H1 (cell line): Measurements from ENCODE around the gene PLK4. TPM values are rescaled to one million over a fixed set of nuclear protein-coding genes. Genes with fewer than 3 reads are reported as not detected.

Experiments
- ATF2 ChIP-seq: IDR thresholded peaks from 2 replicates; pipeline ENCODE4 v1.6.1; 2012; ENCODE audit warnings: low read length, inconsistent platforms
- ATF3 ChIP-seq: IDR thresholded peaks from 2 replicates; pipeline ENCODE4 v1.6.1; 2011; ENCODE audit warnings: low read depth, mild to moderate bottlenecking, low read length; ENCODE audit not compliant: insufficient read depth
- BCL11A ChIP-seq, 2 experiments: IDR thresholded peaks; one replicate each; pipeline ENCODE4 v1.6.1; 2011; ENCODE audit warnings: low read depth in 2 of 2, low read length in 2 of 2, mild to moderate bottlenecking in 2 of 2
- BRCA1 ChIP-seq: IDR thresholded peaks from 2 replicates; pipeline ENCODE4 v1.6.1; 2012; ENCODE audit warnings: low read depth, low read length, improper control_type of control experiment
- CTCF ChIP-seq, 3 experiments: IDR thresholded peaks; 1 replicate in 2 of 3; 2 replicates in 1 of 3; pipeline versions ENCODE4 v1.5.1 to v1.6.1; 2011; ENCODE audit warnings: low read length in 3 of 3, mild to moderate bottlenecking in 3 of 3, inconsistent platforms in 2 of 3, low read depth in 1 of 3, moderate library complexity in 1 of 3; ENCODE audit not compliant: insufficient read depth in 1 of 3; ENCODE audit errors: control extremely low read depth in 1 of 3
- GABPA ChIP-seq: IDR thresholded peaks from 2 replicates; pipeline ENCODE4 v1.6.1; 2011; ENCODE audit warnings: mild to moderate bottlenecking, low read length, moderate library complexity, borderline replicate concordance; ENCODE audit not compliant: insufficient read depth
- HDAC2 ChIP-seq, 2 experiments: fragments of 300-600 bp in 1 of 2; sonication (generic) in 1 of 2; IDR thresholded peaks; 2 replicates each; pipeline ENCODE4 v1.6.1; 2011 to 2012; ENCODE audit warnings: low read depth in 2 of 2, low read length in 2 of 2, mild to moderate bottlenecking in 2 of 2, moderate library complexity in 2 of 2, borderline replicate concordance in 1 of 2, inconsistent platforms in 1 of 2
- JUN ChIP-seq: IDR thresholded peaks from 2 replicates; pipeline ENCODE4 v1.6.1; 2011; ENCODE audit warnings: low read depth, mild to moderate bottlenecking, improper control_type of control experiment, low read length
- JUND ChIP-seq: IDR thresholded peaks from 2 replicates; pipeline ENCODE4 v1.6.1; 2011; ENCODE audit warnings: mild to moderate bottlenecking, improper control_type of control experiment, low read length
- MAFK ChIP-seq: IDR thresholded peaks from 2 replicates; pipeline ENCODE4 v1.6.1; 2012; ENCODE audit warnings: low read depth, mild to moderate bottlenecking, improper control_type of control experiment, low read length
- PHF8 ChIP-seq: fragments of 200-600 bp; sonication (generic); conservative IDR thresholded peaks from 2 replicates; pipeline ENCODE4 v1.7.1; 2012; ENCODE audit warnings: low read depth, mild to moderate bottlenecking, inconsistent platforms, low read length, moderate library complexity
- POU5F1 ChIP-seq: IDR thresholded peaks from 2 replicates; pipeline ENCODE4 v1.6.1; 2011; ENCODE audit warnings: low read depth, mild to moderate bottlenecking, low read length, moderate library complexity
- RAD21 ChIP-seq, 2 experiments: IDR thresholded peaks in 1 of 2; conservative IDR thresholded peaks in 1 of 2; 2 replicates each; pipeline ENCODE4 v1.6.1; 2011; ENCODE audit warnings: low read depth in 2 of 2, low read length in 2 of 2, improper control_type of control experiment in 1 of 2, inconsistent platforms in 1 of 2, mild to moderate bottlenecking in 1 of 2, moderate library complexity in 1 of 2
- SIRT6 ChIP-seq: IDR thresholded peaks from one replicate; pipeline ENCODE4 v1.7.1; 2012; ENCODE audit warnings: low read length, inconsistent platforms
- SP2 ChIP-seq: IDR thresholded peaks from 2 replicates; pipeline ENCODE4 v1.6.1; 2012; ENCODE audit warnings: mild to moderate bottlenecking, low read length, inconsistent platforms
- TAF7 ChIP-seq: optimal IDR thresholded peaks from 2 replicates; pipeline ENCODE3; 2011; ENCODE audit warnings: low read depth, mild to moderate bottlenecking, inconsistent platforms, low read length, moderate library complexity, borderline replicate concordance
- TCF12 ChIP-seq: IDR thresholded peaks from 2 replicates; pipeline ENCODE4 v1.6.1; 2011; ENCODE audit warnings: low read depth, mild to moderate bottlenecking, low read length
- YY1 ChIP-seq: IDR thresholded peaks from 2 replicates; pipeline ENCODE4 v1.6.1; 2011; ENCODE audit warnings: low read depth, mild to moderate bottlenecking, low read length
- polyA plus RNA-seq, 7 experiments: library from polyadenylated mRNA; depleted of rRNA in 3 of 7; stranded (reverse) in 5 of 7; unstranded in 2 of 7; fragments of >200 nt in 5 of 7; fragments of 200-250 nt in 2 of 7; gene quantifications; 1 replicate in 5 of 7; 2 replicates in 1 of 7; 4 replicates in 1 of 7; pipeline versions ENCODE4 v1.2.1 to v1.2.3, GENCODE V29; 2011 to 2013; ENCODE audit warnings: missing spikeins in 2 of 7, mixed read lengths in 2 of 7
- total RNA-seq: library from RNA; stranded (reverse); fragmentation: NEBNext Ultra II Directional; extraction: Animal tissue kit (Norgen Biotek cat#: 25700); gene quantifications from 2 replicates; pipeline ENCODE4 v1.2.1, GENCODE V29; 2021

Gene PLK4
- total and polyA plus RNA-seq, 2 of the 8 experiments (the other 6 are each of a cell fraction or from before 2014, with no cell fraction given), result 23.3 to 35.2 TPM

DNA sequence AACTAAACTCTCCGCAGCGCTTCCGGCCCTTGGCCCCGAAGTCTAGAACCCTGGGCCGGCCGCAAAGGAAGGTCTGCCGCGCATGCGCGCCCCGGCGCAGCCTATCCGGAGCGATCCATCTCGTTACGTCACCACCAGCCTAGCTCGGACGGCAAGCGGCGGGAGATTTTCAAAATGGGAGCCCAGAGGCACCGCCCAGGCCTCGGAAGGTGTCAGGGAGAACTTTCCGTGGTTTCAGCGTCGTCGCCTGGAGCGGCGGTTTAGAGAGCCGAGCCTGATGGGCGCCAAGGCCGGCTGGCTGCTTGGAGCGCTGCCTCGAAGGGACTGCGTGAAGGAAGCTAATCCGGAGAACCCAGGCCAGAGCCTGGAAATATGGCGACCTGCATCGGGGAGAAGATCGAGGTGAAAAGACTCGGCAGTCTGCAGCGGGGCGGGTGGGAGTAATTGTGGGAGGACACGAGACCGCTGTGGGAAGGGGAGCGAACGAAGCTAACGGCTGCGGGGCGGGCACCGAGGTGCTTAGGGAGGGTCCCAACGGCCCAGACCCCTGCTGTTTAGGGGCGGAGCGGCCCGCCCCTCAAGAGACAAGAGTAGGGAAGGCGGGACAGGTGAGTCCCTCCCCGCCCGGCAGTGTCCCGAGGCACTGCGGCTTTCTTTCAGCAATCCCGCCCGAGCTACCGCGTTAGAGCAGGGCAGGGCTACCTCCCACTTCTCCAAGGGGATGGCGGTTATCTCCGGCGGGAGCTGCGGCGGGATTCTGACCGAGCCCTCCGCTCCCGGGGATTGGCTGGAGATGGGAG, at the start of gene PLK4 (continued):
- TF ChIP-seq TAF7 (peak; percentile 90), RAD21 (IDR thresholded peaks at IDR 0.05 in 1 of 2, conservative IDR thresholded peaks at IDR 0.05 in 1 of 2; ENCODE audit: low read depth in 2 of 2, low read length in 2 of 2) (no peak), SIRT6 (no peak), ATF3 (no peak), BRCA1 (peak; percentile 56), PHF8 (peak; percentile 100), ATF2 (peak; percentile 76), JUN (no peak), JUND (no peak), GABPA (no peak), BCL11A (IDR thresholded peaks at IDR 0.05; ENCODE audit: low read depth in 2 of 2, low read length in 2 of 2) (no peak), TCF12 (no peak), YY1 (peak; percentile 94), HDAC2 (IDR thresholded peaks at IDR 0.05; ENCODE audit: borderline replicate concordance in 1 of 2, low read depth in 2 of 2, low read length in 2 of 2) (0 out of 4 replicates have a peak, but pooled peaks of 1 of the 2 experiments have one; percentile 8), MAFK (no peak), SP2 (no peak), CTCF (IDR thresholded peaks at IDR 0.05; ENCODE audit: control extremely low read depth in 1 of 3, insufficient read depth in 1 of 3, low read depth in 1 of 3, low read length in 3 of 3) (no peak), POU5F1 (no peak)
